A673 (cell line): ENCODE data around the gene TIGD6. TPM values are rescaled to one million over a fixed set of nuclear protein-coding genes. Genes with fewer than 3 reads are reported as not detected.

Experiments
- total RNA-seq: library from RNA; stranded (reverse); gene quantifications from 2 replicates; pipeline ENCODE4 v1.2.3, GENCODE V29; 2021

The TIGD6 gene
- total RNA-seq, 1 experiment from 2014 or later: 7.5 TPM

Other genes starting within 250 kb of the TIGD6 start
- 0.39 and 0.49 TPM in 2 replicates for gene PDE6A, start 55.9 kb downstream of the TIGD6 start, total RNA-seq
- gene SLC26A2, start 39.9 kb downstream of the TIGD6 start, total RNA-seq: 83.0 and 96.6 TPM in 2 replicates
- gene HMGXB3, start 85 bp upstream of the TIGD6 start, total RNA-seq: 52.6 and 55.6 TPM in 2 replicates
- gene CSF1R, start 85.9 kb upstream of the TIGD6 start, total RNA-seq: not detected in 2 replicates
- gene PDGFRB, start 155.2 kb upstream of the TIGD6 start, total RNA-seq: 25.9 and 58.3 TPM in 2 replicates
- not detected in 2 replicates for gene CDX1, start 166.1 kb upstream of the TIGD6 start, total RNA-seq
- not detected in 2 replicates for gene SLC6A7, start 189.4 kb upstream of the TIGD6 start, total RNA-seq